Gastrocnemius medialis (tissue), 4 donors: Measurements from ENCODE around the gene RPS23. TPM values are rescaled to one million over a fixed set of nuclear protein-coding genes. Genes with fewer than 3 reads are reported as not detected.

ENCODE experiments used
- ATAC-seq, 2 donors: fragments of 150-250 bp; one replicate each; pipeline ENCODE4 v1.9.1; 2016
- DNase-seq, 2 donors: peaks; one replicate each; pipeline ENCODE4 v3.0.0-alpha.2; 2019
- H3K27ac ChIP-seq, 4 donors: fragments of 200-600 bp; sonication (generic); 1 replicate in 1 of 4; 2 replicates in 3 of 4; pipeline ENCODE4 v1.5.1; 2016 to 2018; ENCODE audit warnings: mild to moderate bottlenecking in 2 of 4, moderate library complexity in 1 of 4
- H3K27me3 ChIP-seq, 3 donors: fragments of 200-600 bp; sonication (generic) in 2 of 3; 1 replicate in 1 of 3; 2 replicates in 2 of 3; pipeline versions ENCODE4 v1.5.1 to v1.6.0; 2016 to 2019; ENCODE audit warnings: mild to moderate bottlenecking in 1 of 3, moderate library complexity in 1 of 3
- H3K36me3 ChIP-seq, 2 donors: fragments of 200-600 bp; sonication (generic) in 1 of 2; one replicate each; pipeline ENCODE4 v1.5.1; 2017 to 2018
- H3K4me1 ChIP-seq, 2 donors: fragments of 200-600 bp; sonication (generic) in 1 of 2; one replicate each; pipeline ENCODE4 v1.5.1; 2016 to 2017; ENCODE audit warnings: mild to moderate bottlenecking in 2 of 2
- H3K4me3 ChIP-seq, 4 donors: fragments of 200-600 bp; sonication (generic) in 3 of 4; 1 replicate in 1 of 4; 2 replicates in 3 of 4; pipeline ENCODE4 v1.5.1; 2016 to 2019; ENCODE audit warnings: mild to moderate bottlenecking in 2 of 4
- H3K9me3 ChIP-seq, 3 donors: fragments of 200-600 bp; sonication (generic) in 2 of 3; 1 replicate in 1 of 3; 2 replicates in 2 of 3; pipeline ENCODE4 v1.5.1; 2016 to 2019
- POLR2A ChIP-seq, 2 donors: fragments of 450-650 bp; IDR thresholded peaks; one replicate each; pipeline ENCODE4 v1.6.1; 2017; ENCODE audit warnings: antibody characterized with exemption in 2 of 2, mild to moderate bottlenecking in 2 of 2, moderate library complexity in 2 of 2
- in situ Hi-C, 4 donors: fragments of 200-750 bp; cut with MboI; loops; one replicate each; pipeline versions ENCODE4 v1.15.0 to v1.8.0; 2017; ENCODE audit warnings: low sequenced_read_pairs in 4 of 4
- intact Hi-C: fragments of 100-400 bp; cut with DNase I; formaldehyde crosslinking; loops from one replicate; pipeline ENCODE4 v1.15.1; 2023; ENCODE audit warnings: low total_unique reads
- total RNA-seq, 4 donors: library from RNA; depleted of rRNA; stranded (reverse); fragments of >200 nt; gene quantifications; one replicate each; pipeline versions ENCODE4 v1.1.0 to v1.2.3, GENCODE V29; 2016
- TF ChIP-seq, protein P1 (sequence below), 5 experiments: fragments of 450-650 bp in 3 of 5; fragments of 200-600 bp in 2 of 5; sonication (generic) in 2 of 5; IDR thresholded peaks in 4 of 5; conservative IDR thresholded peaks in 1 of 5; 1 replicate in 4 of 5; 2 replicates in 1 of 5; pipeline ENCODE4 v1.5.1; 2016 to 2019; ENCODE audit warnings: antibody characterized with exemption in 5 of 5, mild to moderate bottlenecking in 3 of 5, moderate library complexity in 3 of 5

The RPS23 gene
- total RNA-seq, 4 donors from 2014 or later, result 3,129 to 4,184 (median 3,721) TPM

DNA sequence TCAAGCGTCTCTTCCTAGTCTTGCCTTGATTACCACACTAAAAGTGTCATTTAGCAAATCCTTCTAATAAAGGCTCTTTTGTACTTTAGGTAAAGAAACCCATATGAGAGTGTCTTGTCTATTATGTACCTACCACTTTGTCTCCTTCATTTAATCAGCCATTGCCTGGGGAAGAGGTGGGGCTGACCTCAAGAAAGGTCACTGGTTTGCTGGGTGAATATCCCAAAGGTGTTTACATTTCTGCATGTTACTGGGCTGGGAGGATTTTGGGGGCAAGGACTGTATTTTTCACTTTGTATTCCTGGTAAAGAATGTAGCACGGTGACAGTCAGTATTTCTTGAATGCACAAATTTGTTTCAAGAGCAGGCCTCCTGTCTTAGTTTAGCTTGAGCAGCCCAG lies 11.9 kb upstream of the RPS23 start:
- Histone ChIP-seq H3K9me3 (no peaks in the 10 kb centered on the region), H3K27me3 (no peaks in the 10 kb centered on the region), H3K4me3 (no peak overlapping the region), H3K4me1 (no peaks in the 10 kb centered on the region), H3K27ac (no peak overlapping the region), H3K36me3 (no peaks in the 10 kb centered on the region)
- intact Hi-C loops, result no loop called here
- DNase-seq (no peak), ATAC-seq (no peak)
- in situ Hi-C loops, result no loop called here
- no peak for TF ChIP-seq POLR2A (IDR thresholded peaks at IDR 0.05)
- TF ChIP-seq, protein P1, sequence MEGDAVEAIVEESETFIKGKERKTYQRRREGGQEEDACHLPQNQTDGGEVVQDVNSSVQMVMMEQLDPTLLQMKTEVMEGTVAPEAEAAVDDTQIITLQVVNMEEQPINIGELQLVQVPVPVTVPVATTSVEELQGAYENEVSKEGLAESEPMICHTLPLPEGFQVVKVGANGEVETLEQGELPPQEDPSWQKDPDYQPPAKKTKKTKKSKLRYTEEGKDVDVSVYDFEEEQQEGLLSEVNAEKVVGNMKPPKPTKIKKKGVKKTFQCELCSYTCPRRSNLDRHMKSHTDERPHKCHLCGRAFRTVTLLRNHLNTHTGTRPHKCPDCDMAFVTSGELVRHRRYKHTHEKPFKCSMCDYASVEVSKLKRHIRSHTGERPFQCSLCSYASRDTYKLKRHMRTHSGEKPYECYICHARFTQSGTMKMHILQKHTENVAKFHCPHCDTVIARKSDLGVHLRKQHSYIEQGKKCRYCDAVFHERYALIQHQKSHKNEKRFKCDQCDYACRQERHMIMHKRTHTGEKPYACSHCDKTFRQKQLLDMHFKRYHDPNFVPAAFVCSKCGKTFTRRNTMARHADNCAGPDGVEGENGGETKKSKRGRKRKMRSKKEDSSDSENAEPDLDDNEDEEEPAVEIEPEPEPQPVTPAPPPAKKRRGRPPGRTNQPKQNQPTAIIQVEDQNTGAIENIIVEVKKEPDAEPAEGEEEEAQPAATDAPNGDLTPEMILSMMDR (IDR thresholded peaks at IDR 0.05 in 4 of 5, conservative IDR thresholded peaks at IDR 0.05 in 1 of 5), result no peak

DNA sequence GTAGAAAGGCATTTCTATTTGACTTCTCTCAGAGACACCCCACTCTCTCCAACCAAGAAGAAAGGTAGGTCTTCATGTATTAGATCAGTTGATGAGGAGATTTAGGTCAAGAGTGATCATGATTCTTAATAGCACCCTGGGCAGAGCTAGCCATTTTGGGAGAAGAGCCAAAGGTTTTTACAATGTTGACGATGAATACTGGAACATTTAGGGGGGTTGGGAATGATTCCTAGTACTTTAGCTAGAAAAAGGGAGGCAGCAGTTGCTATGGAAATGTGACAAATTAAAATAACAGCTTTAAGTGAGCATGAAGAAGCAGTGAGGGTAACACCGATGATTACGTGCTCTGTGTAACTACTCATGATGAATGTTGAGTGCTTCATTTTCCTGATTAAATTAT lies 9.5 kb upstream of the RPS23 start:
- Histone ChIP-seq H3K27me3 (no peaks in the 10 kb centered on the region), H3K4me3 (no peak overlapping the region), H3K27ac (no peak overlapping the region), H3K9me3 (no peaks in the 10 kb centered on the region), H3K36me3 (no peaks in the 10 kb centered on the region), H3K4me1 (peaks cover 0 to 2% of the 10 kb centered on the region in 2 donors)
- intact Hi-C loops (no loop called here), in situ Hi-C loops (no loop called here)
- TF ChIP-seq POLR2A (IDR thresholded peaks at IDR 0.05), result no peak
- TF ChIP-seq, protein P1 (IDR thresholded peaks at IDR 0.05 in 4 of 5, conservative IDR thresholded peaks at IDR 0.05 in 1 of 5), result no peak
- ATAC-seq (no peak), DNase-seq (no peak)

DNA sequence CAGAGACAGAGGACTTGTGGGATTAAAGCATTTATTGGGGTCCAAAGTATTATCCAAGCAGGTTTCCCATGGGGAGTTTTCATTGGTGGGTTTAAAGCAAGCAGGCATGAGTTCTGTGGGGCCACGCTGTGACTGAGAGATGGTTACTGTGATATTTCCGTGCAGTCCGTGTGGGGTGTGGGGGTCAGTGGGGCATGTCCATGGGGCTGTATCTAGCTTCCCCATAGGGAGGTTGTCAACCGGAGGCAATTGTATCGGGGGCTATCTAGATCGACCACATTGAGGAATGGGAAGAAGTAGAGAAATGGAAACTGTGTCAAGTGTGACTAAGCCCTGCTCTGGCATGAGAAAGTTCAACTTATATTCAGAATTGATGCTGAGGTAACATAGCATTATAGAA lies 7.1 kb upstream of the RPS23 start:
- Histone ChIP-seq H3K27ac (no peak overlapping the region), H3K4me3 (no peak overlapping the region), H3K27me3 (no peaks in the 10 kb centered on the region), H3K36me3 (no peaks in the 10 kb centered on the region), H3K9me3 (no peaks in the 10 kb centered on the region), H3K4me1 (peaks cover 0 to 18% of the 10 kb centered on the region in 2 donors)
- ATAC-seq (no peak), DNase-seq (no peak)
- TF ChIP-seq, protein P1 (IDR thresholded peaks at IDR 0.05 in 4 of 5, conservative IDR thresholded peaks at IDR 0.05 in 1 of 5), result no peak
- no peak for TF ChIP-seq POLR2A (IDR thresholded peaks at IDR 0.05)
- in situ Hi-C loops, result no loop called here
- intact Hi-C loops, result no loop called here

DNA sequence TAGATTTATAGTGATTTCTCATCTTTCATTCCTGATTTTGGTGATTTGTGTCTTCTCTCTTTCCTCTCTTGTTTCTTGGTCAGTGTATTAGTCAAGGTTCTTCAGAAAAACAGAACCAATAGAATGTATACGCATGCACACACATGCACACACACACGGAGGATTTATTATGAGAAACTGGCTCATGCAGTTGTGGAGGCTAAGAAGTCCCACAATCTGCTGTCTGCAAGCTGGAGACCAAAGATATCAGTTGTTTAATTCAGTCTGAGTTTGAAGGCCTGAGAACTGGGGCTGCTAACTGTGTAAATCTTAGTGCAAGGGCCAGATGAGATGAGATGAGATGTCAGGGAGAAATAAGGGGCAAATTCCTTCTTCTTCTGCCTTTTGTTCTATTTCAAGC lies 5.7 kb upstream of the RPS23 start:
- ATAC-seq (no peak), DNase-seq (no peak)
- Histone ChIP-seq H3K27ac (no peak overlapping the region), H3K4me1 (peaks cover 3 to 31% of the 10 kb centered on the region in 2 donors), H3K9me3 (no peaks in the 10 kb centered on the region), H3K36me3 (no peaks in the 10 kb centered on the region), H3K4me3 (no peak overlapping the region), H3K27me3 (no peaks in the 10 kb centered on the region)
- in situ Hi-C loops (no loop called here), intact Hi-C loops (no loop called here)
- TF ChIP-seq POLR2A (IDR thresholded peaks at IDR 0.05), result no peak

DNA sequence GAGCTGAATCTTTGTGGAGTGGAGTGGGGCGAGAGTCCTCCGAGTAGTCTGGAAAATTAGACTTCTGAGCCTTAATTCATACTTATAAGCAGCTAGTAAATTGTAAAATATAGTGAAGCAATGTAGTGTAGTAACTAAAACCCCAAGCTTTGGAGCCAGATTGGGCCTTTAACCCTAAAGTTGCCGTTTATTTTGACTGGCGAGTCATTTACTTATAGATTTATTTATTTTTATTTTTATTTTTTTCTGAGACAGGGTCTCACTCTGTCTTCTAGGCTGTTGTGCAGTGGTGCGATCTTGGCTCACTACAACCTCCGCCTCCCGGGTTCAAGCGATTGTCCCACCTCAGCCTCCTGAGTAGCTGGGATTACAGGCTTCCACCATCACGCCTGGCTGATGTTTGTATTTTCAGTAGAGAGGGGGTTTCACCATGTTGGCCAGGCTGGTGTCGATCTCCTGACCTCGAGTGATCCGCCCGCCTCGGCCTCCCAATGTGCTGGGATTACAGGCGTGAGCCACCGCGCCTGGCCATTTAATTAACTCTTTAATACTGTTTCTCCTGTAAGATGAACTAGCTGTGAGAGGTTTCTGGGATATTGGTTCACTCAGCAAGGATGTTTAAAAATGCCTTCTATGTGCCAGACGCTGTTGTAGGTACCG lies 687 bp upstream of the RPS23 start:
- H3K4me3 ChIP-seq, result peak overlapping the region; percentile 67 to 100 (median 87)
- no peaks in the 10 kb centered on the region for H3K27me3 ChIP-seq
- in situ Hi-C loops, result no loop called here
- no peak for TF ChIP-seq POLR2A (IDR thresholded peaks at IDR 0.05)
- TF ChIP-seq, protein P1 (IDR thresholded peaks at IDR 0.05 in 4 of 5, conservative IDR thresholded peaks at IDR 0.05 in 1 of 5), result no peak
- H3K9me3 ChIP-seq, result no peaks in the 10 kb centered on the region
- peaks cover 9 to 42% of the 10 kb centered on the region in 2 donors for H3K4me1 ChIP-seq
- intact Hi-C loops, result no loop called here
- peak overlapping the region; percentile 79 to 90 (median 84) for H3K27ac ChIP-seq
- ATAC-seq, result no peak
- no peak for DNase-seq
- peaks cover 0 to 30% of the 10 kb centered on the region in 2 donors for H3K36me3 ChIP-seq
